ENCODE data around the gene EZR.

EZR gene

DNA sequence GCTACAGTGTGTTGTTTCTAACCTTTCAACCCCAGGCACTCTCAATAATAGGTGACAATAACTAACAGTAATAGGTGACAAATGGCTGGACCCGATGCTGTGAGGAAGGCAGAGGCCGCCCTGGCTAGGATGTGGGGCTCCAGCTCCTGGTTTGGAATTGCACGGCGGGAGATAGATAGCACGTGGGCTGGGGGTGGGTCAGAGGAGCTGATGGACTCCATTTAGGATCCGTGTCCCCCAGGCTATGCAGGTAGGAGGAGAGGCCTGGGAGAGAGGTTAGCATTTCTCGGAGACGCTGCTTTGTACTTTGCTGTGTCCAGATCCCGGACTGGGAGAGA is 61.4 kb downstream of the EZR start:
- DNase-seq = no peak

- no peak for DNase-seq
Measured at GRCh38 chr6:158756977-158757752, 62.0 kb downstream of the EZR start.

DNA sequence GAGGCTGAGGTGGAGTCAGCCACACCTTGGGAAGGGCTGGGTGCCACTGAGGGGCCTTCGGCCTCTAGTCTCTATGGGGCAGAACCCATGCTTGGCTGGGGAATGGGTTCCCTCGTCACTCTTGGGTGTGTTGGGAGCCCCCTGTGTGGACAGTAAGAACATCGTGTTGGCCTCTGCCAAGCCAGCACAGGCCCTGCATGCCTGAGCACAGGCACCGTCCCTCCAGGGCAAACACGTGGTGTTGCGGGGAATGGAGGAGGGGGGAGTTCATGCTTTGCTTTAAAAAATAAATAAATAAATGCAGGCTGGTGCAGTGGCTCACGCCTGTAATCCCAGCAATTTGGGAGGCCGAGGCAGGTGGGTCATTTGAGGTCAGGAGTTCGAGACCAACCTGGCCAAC is 63.0 kb downstream of the EZR start:
- no peak for DNase-seq

DNA sequence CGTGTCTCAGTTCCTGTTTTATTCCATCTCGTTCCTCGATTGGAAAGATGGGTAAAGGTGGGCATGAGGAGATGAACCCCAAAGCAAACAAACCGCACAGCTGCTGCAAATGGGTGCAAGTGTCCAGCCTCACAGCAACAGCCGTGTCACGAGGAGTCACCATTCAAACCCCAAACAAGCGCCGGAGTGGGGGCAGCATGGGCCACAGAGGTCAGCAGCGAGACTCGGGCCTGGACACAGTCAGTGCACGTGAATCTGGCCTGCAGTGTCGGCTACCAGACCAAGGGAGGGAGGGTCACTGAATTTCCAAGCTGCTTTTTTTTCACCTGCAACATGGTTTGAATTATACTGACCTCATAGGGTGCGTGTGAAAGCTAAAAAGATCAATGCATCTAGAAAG is 63.5 kb downstream of the EZR start:
- no peak for DNase-seq

GRCh38 chr6:158754738-158755137 is 64.4 kb downstream of the EZR start:
- DNase-seq = peak; percentile 10

DNA sequence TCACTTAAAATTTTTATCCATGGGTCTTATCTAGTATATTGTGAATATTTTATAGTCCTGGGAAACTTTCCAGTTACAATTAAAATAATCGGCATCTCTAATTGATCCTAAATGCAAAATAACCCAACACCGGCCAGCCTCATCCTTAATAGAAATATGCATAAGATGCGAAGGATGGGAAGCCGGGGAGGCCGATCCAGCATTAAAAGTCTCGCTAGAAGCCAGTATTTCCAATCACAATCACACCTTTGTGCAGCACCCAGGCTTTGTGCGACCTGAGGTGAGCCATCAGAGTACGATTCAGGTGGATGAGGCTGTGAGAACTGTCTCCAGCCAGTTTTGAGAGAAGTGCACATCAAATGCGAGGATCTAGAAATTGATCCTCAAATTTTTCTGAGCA is 65.4 kb downstream of the EZR start:
- no peak for DNase-seq

DNA sequence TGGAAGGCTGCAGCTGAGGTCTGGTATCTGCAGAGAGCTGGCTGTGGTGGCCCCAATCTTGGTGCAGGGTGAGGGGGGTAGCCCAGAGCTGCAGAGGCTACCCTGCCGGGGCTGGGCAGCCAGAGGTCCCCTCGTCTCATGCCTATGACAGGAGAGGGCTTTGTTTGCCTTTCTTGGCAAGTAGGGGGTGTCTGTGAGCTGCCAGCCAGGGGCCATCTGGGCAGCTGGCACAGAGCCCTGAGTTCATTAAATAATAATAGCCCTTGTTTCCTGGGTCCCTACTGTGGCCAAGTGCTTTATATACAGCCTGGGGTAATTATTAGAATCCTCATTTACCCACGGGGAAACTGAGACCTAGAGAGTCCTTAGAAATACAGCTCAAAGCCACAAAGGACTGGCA is 66.6 kb downstream of the EZR start:
- peak; percentile 63 for DNase-seq

DNA sequence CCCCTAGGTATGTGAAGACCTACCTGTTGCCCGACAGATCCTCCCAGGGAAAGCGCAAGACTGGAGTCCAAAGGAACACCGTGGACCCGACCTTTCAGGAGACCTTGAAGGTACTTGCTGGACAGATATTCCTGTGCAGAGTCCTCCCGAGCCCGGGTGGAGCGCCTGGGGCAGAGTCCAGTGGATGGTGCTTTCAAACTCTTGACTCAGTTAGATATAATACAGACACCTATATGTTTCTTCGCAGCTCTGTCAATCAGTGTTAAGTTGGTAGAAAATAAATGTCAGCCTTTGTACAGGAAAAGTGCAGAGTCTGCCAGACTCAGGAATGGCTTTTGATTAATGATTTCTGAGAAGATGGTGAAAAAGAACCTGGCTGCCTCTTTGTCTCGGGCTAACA is 67.2 kb downstream of the EZR start:
- no peak for DNase-seq

DNA sequence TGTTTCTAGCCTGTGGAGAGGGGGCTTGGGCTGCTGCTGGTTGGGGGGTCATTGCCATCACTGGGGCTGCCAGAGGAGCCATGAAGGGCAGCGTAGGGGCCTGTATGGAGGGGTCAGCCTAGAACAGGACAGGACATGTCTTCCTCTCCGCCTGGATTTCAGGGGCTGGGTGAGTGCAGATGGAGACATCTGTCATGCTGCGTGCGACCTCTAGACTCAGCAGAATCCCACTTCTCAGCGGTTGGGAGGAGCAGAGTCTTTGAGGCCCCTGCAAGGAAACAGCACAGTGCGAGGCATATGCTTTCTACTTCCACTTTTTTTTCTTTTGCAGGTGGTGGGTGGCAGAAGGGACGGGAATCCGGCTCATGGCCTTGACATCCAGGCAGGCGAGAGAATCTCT is 67.9 kb downstream of the EZR start:
- DNase-seq = no peak

DNA sequence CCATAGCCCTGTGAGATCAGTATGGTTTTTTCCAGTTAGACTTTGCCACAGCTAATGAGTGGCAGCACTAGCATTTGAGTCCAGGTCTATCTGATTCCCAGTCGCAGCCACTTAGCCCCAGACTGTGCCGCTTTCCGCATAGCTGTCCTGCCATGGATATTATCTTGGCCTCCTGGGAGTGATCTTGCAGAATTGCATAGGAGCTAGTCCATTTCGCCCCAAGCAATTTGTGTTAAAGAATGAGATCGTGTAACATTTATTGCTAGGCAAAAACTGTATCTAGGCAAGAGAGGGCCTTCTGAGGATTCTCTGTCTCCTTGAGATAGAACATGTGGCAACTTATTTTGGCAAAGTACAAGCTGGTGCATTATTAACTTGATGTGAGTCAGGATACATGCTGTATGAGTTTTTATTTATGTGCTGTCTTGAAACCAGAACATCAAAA is 74.2 kb downstream of the EZR start:
- DNase-seq = no peak

- DNase-seq = no peak
Measured at GRCh38 chr6:158743033-158743651, 76.0 kb downstream of the EZR start.

DNA sequence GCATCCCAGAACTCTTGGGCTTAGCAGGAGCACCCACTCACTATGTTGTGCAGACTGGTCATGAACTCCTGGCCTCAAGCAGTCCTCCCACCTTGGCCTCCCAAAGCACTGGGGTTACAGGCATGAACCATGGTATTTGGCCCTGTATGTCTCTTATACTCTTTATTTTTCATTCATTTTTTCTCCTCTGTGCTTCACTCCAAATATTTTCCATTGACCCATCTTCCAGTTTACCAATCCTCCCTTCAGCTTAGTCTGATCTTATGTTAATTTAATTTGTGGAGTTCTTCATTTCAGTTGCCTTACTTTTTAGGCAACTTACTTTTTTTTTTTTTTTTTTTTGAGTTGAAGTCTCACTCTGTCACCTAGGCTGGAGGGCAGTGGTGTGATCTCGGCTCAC is 79.5 kb downstream of the EZR start:
- no peak for DNase-seq

GRCh38 chr6:158737710-158738615 is 81.2 kb downstream of the EZR start:
- peak; percentile 37 for DNase-seq

DNA sequence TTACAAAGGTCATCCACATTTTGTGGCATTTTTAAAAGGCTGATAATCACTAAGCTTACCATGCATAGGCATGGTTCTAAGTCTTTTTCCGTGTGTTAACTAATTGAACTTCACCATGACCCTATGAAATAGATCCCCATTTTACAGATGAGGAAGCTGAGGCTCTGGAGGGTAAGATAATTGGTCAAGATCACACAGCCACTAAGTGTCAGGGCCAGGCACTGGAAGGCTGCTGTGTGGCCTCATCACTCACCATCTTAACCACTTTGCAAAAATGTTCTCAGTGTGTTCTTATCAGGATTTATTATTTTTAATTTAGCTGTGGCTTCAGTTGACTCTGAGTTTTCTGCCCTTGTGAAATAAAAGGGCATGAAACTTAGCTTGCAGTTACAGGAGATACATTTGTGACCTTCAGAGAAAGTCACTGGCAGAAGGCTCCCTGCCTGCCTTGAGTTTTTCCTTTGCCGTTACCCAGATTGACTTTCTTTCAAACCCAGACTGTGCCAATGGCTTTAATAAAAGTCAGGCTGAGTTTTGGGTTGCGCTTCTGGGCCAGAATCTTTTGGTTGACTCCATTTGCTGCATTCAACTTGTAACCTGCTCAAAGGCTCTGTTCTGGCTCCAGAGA is 82.0 kb downstream of the EZR start:
- DNase-seq = no peak

GRCh38 chr6:158735009-158735408 is 84.2 kb downstream of the EZR start:
- DNase-seq = no peak

DNA sequence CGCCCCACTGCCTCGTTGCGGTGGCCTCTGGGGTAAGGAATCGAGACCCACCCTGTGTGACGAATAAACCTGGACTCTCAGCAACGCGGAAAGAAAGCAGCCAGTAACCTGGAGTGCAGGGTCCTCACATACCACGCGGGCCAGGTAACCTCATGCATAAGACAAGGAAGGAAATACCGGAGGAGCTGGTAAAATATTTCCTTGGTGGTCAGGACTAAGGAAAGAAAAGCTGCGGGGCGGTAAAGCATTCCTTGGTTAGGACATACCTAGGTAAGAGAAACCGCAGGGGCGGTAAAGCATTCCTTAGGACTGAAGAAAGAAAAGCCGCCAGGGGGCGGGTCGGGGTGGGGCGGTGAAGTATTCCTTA is 88.6 kb downstream of the EZR start:
- DNase-seq = no peak

DNA sequence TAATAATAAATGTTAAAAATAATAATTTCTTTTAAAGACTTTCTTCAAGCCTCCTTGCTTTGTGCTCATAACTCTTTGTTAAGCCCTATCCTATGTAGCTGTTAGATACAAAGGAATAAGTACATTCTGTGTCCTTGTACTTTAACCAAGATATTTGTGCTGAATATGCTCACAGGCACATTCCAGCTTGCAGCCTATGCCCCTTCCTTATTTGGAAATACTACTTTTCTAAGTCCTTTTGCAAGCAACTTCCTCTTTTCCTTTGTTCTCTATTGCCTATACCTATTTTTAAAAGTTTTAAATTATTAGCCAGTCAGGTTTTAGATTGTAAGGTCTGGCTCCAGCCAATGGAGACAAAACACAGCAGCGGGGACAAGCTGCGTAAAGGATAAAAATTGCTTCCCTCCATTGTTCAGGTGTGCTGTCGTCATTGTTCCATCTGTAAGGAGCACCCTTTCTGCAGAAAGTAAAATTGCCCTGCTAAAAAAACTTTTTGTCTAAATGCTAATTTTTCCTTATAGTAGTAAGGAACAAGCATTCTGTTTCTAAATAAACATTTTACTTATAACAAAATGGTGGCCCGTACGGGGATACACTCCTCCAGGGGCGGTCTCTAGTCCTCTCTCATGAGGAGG is 89.1 kb downstream of the EZR start:
- no peak for DNase-seq

GRCh38 chr6:158725704-158726103 is 93.5 kb downstream of the EZR start:
- no peak for DNase-seq

- DNase-seq = no peak
Measured at GRCh38 chr6:158722176-158722729, 96.9 kb downstream of the EZR start.

DNA sequence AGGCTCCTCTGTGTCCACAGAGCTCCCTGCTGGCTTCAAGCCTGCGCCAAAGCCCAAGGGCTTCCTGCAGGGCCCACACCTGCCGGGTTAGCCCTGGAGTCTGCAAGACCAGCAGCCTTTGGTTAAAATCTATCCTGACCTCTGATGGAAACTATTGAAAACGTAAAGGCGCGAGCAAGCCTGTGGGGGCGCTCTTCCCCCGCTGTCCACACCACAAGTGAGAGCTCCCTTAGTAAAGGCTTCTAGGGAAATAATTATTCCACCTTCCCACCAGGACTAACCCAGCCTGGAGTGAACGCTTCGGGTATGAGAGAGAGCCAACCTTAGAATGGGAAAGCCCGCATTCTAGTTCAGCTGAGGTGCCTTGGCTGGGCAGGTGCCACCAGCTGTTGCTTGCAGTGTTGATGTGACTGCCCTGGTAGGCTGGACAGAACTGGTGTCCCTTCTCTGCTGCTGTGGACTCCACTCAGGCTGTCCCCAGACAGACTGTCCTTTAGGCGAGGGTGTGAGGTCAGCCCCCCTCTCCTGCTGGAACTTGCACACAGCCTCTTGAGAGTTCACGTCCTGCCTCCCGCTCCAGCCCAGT is 100.6 kb downstream of the EZR start:
- no peak for DNase-seq

DNA sequence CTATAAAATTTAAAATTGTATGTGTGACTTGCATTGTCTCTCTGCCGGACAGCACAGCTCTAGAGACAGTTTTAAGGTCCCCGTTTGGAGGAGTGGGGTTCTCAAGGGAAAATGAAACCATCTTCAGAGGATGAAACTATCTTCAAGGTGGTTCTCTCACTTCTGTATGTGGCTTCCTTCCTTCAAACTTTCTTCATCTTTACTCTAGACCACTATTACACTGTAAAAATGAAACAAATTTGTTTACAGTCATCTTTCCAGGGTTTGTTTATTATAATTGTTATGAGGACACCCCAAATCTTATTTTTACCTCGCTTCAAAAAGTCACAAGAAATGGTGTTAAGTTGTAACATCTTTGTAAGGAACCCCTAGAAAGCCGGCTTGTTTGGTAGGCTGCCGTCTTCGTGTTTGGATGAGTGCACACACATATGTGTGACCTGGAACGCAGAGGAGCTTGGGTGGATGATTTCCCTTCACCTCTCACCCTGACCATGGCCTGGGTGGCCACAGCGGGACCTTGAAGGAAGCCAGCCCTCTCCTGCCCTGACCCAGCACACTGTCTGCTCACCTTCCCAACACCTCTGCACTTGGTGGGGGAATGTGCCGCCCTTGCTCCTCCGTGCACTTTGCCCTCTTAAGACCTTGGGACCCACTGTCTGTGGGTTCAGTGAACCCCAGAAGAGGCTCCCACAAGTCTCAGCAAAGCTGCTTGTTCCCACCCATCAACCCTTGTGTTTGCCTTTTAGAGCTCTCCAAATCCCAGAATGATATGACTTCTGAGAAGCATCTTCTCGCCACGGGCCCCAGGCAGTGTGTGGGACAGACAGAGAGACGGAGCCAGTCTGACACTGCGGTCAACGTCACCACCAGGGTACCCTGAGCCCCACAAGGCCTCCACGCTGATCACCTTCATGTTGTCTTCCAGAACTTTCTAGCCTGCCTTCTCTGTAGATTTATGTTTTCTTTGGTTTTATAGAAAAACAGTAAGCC is 101.5 kb downstream of the EZR start:
- no peak for DNase-seq
